GM10266 (cell line): ENCODE data around the gene LAMA2.

Experiments used
- DNase-seq: peaks from one replicate; pipeline ENCODE4 v3.0.0; 2012; ENCODE audit errors: extremely low spot score
- CTCF ChIP-seq: IDR thresholded peaks from 2 replicates; pipeline ENCODE4 v1.5.1; 2012; ENCODE audit warnings: mild to moderate bottlenecking, low read depth; ENCODE audit not compliant: control insufficient read depth, insufficient read depth; ENCODE audit errors: missing control alignments

Gene LAMA2

GRCh38 chr6:129542705-129543104, 659.8 kb downstream of the LAMA2 start:
- DNase-seq = no peak

GRCh38 chr6:129543981-129544380, 661.0 kb downstream of the LAMA2 start:
- no peak for TF ChIP-seq CTCF
- no peak for DNase-seq

More at GRCh38 chr6:129542705-129543104, 659.8 kb downstream of the LAMA2 start:
- TF ChIP-seq CTCF = no peak

- no peak for TF ChIP-seq CTCF
- DNase-seq = no peak
Observed at GRCh38 chr6:129544892-129545612, 662.1 kb downstream of the LAMA2 start.

GRCh38 chr6:129546702-129547101, 663.8 kb downstream of the LAMA2 start:
- DNase-seq = no peak
- no peak for TF ChIP-seq CTCF

GRCh38 chr6:129551486-129551885, 668.5 kb downstream of the LAMA2 start:
- no peak for TF ChIP-seq CTCF
- no peak for DNase-seq

- DNase-seq = no peak
- no peak for TF ChIP-seq CTCF
Observed at GRCh38 chr6:129552413-129552812, 669.5 kb downstream of the LAMA2 start.

GRCh38 chr6:129555206-129555832, 672.4 kb downstream of the LAMA2 start:
- TF ChIP-seq CTCF = no peak
- no peak for DNase-seq
